ENCODE results near the gene PLEKHH1.

- TF ChIP-seq GABPA (IDR thresholded peaks at IDR 0.05; ENCODE audit: low read depth), result no peak
- no peak for TF ChIP-seq CTCF (IDR thresholded peaks at IDR 0.05; ENCODE audit: insufficient read depth, low read length)
These were observed 51.9 kb downstream of the PLEKHH1 start for GRCh38 chr14:67584978-67585377.

All from HL-60 (cell line).